ENCODE results near the gene DMRT3. TPM values are rescaled to one million over a fixed set of nuclear protein-coding genes. Genes with fewer than 3 reads are reported as not detected.

DMRT3 gene
- total and polyA plus RNA-seq, 2 donors (not counting 1 experiment from before 2014, with no cell fraction given), result not detected

DNA sequence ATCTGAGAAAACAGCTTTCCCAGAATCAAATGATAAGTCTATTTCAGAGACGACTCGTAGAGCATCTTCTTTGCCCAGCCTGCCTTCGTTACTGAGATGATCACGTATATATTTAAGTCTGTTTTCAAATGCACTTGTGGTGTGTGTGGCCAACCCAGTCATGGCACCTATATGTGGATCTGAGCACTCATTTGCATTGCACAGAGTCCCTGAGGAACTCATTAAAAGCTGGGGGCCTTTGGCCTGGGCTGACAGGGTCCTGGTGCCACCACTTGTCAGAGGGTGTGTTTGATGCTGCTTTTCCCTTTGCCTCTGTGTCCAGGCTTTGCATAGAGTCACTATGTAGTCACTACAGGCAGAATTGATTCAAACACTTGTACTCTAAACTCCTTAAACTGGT, 17.4 kb upstream of the DMRT3 start:
- no peak overlapping the region for H3K4me3 Mint-ChIP-seq
- WGBS (ENCODE audit: insufficient coverage), result 75% methylated on average over 4 of the region's 4 CpGs
- Histone ChIP-seq H3K36me3 (replicated peaks in 1 of 2; ENCODE audit: control extremely low read depth in 1 of 2, control insufficient read depth in 1 of 2, extremely low read depth in 1 of 2, insufficient read depth in 2 of 2, low read length in 1 of 2) (no peaks in the 10 kb centered on the region), H3K27ac (ENCODE audit: low read length in 2 of 2) (no peak overlapping the region), H3K4me2 (replicated peaks; ENCODE audit: low read depth, low read length, poor library complexity, severe bottlenecking) (no peak overlapping the region), H3K4me3 (ENCODE audit: control extremely low read depth in 1 of 5, extremely low read depth in 1 of 5, insufficient read depth in 1 of 5, low read depth in 2 of 5, low read length in 4 of 5) (no peak overlapping the region), H3K27me3 (replicated peaks in 1 of 4; ENCODE audit: control extremely low read depth in 1 of 4, control insufficient read depth in 3 of 4, insufficient read depth in 4 of 4, low read length in 3 of 4) (peaks cover 0 to 15% (median 8%) of the 10 kb centered on the region in 4 experiments), H3K9me3 (ENCODE audit: control extremely low read depth in 1 of 3, control insufficient read depth in 2 of 3, insufficient read depth in 1 of 3, low read length in 2 of 3) (no peaks in the 10 kb centered on the region), H4K20me1 (ENCODE audit: control insufficient read depth, insufficient read depth, low read length, poor library complexity, severe bottlenecking) (no peaks in the 10 kb centered on the region), H3K9ac (ENCODE audit: low read length) (no peak overlapping the region), H3K4me1 (ENCODE audit: control insufficient read depth in 2 of 2, insufficient read depth in 2 of 2, low read length in 2 of 2) (no peaks in the 10 kb centered on the region), H2AFZ (ENCODE audit: insufficient read depth, low read depth, low read length, poor library complexity, severe bottlenecking) (no peak overlapping the region), H3K79me2 (ENCODE audit: control insufficient read depth, insufficient read depth, low read length) (no peaks in the 10 kb centered on the region)
- peaks cover 29% of the 10 kb centered on the region for H3K27me3 Mint-ChIP-seq
- no peaks in the 10 kb centered on the region for H3K4me1 Mint-ChIP-seq
- H3K9me3 Mint-ChIP-seq (ENCODE audit: insufficient read depth), result no peaks in the 10 kb centered on the region
- no peak overlapping the region for H3K27ac Mint-ChIP-seq
- TF ChIP-seq EZH2 (IDR thresholded peaks at IDR 0.05; ENCODE audit: borderline replicate concordance, insufficient read depth, low read depth, low read length, poor library complexity, severe bottlenecking), result no peak
- TF ChIP-seq, protein P1, sequence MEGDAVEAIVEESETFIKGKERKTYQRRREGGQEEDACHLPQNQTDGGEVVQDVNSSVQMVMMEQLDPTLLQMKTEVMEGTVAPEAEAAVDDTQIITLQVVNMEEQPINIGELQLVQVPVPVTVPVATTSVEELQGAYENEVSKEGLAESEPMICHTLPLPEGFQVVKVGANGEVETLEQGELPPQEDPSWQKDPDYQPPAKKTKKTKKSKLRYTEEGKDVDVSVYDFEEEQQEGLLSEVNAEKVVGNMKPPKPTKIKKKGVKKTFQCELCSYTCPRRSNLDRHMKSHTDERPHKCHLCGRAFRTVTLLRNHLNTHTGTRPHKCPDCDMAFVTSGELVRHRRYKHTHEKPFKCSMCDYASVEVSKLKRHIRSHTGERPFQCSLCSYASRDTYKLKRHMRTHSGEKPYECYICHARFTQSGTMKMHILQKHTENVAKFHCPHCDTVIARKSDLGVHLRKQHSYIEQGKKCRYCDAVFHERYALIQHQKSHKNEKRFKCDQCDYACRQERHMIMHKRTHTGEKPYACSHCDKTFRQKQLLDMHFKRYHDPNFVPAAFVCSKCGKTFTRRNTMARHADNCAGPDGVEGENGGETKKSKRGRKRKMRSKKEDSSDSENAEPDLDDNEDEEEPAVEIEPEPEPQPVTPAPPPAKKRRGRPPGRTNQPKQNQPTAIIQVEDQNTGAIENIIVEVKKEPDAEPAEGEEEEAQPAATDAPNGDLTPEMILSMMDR (IDR thresholded peaks at IDR 0.05), result no peak
- ChIA-PET CTCF (no interaction called here), POLR2A (no interaction called here)
- DNase-seq (no peak), ATAC-seq (ENCODE audit: low read depth) (no peak)
- intact Hi-C loops (cut with micrococcal nuclease), result no loop called here

DNA sequence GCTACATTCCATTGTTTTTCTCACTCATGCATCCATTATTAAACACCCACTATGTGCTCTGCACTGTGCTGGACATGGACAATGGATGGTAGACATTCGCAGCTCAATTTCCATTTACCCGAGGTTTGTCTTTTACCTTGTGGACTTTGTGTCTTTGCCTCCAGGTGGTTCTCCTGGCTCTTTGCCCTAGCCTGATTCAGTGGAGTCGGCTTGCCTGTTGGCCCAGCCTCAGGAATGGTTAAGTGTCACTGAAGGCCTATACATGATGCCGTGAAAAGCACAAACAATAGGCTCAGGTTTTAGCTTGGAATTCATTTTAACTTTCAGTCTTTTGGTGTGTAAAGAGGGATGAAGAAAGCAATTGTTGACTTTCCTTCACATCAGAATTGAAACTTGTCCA, 16.5 kb upstream of the DMRT3 start:
- Histone ChIP-seq H2AFZ (ENCODE audit: insufficient read depth, low read depth, low read length, poor library complexity, severe bottlenecking) (no peak overlapping the region), H3K9me3 (ENCODE audit: control extremely low read depth in 1 of 3, control insufficient read depth in 2 of 3, insufficient read depth in 1 of 3, low read length in 2 of 3) (no peaks in the 10 kb centered on the region), H4K20me1 (ENCODE audit: control insufficient read depth, insufficient read depth, low read length, poor library complexity, severe bottlenecking) (no peaks in the 10 kb centered on the region), H3K27ac (ENCODE audit: low read length in 2 of 2) (no peak overlapping the region), H3K4me2 (replicated peaks; ENCODE audit: low read depth, low read length, poor library complexity, severe bottlenecking) (no peak overlapping the region), H3K36me3 (replicated peaks in 1 of 2; ENCODE audit: control extremely low read depth in 1 of 2, control insufficient read depth in 1 of 2, extremely low read depth in 1 of 2, insufficient read depth in 2 of 2, low read length in 1 of 2) (no peaks in the 10 kb centered on the region), H3K79me2 (ENCODE audit: control insufficient read depth, insufficient read depth, low read length) (no peaks in the 10 kb centered on the region), H3K27me3 (replicated peaks in 1 of 4; ENCODE audit: control extremely low read depth in 1 of 4, control insufficient read depth in 3 of 4, insufficient read depth in 4 of 4, low read length in 3 of 4) (peaks cover 0 to 20% (median 12%) of the 10 kb centered on the region in 4 experiments), H3K9ac (ENCODE audit: low read length) (no peak overlapping the region), H3K4me1 (ENCODE audit: control insufficient read depth in 2 of 2, insufficient read depth in 2 of 2, low read length in 2 of 2) (no peaks in the 10 kb centered on the region), H3K4me3 (ENCODE audit: control extremely low read depth in 1 of 5, extremely low read depth in 1 of 5, insufficient read depth in 1 of 5, low read depth in 2 of 5, low read length in 4 of 5) (no peak overlapping the region)
- H3K4me1 Mint-ChIP-seq, result no peaks in the 10 kb centered on the region
- DNase-seq (no peak), ATAC-seq (ENCODE audit: low read depth) (no peak)
- H3K27ac Mint-ChIP-seq, result no peak overlapping the region
- WGBS (ENCODE audit: insufficient coverage), result 89% methylated on average over 4 of the region's 4 CpGs
- H3K9me3 Mint-ChIP-seq (ENCODE audit: insufficient read depth), result no peaks in the 10 kb centered on the region
- H3K4me3 Mint-ChIP-seq, result no peak overlapping the region
- peaks cover 37% of the 10 kb centered on the region for H3K27me3 Mint-ChIP-seq
- ChIA-PET CTCF (no interaction called here), POLR2A (no interaction called here)
- TF ChIP-seq EZH2 (IDR thresholded peaks at IDR 0.05; ENCODE audit: borderline replicate concordance, insufficient read depth, low read depth, low read length, poor library complexity, severe bottlenecking), result no peak
- TF ChIP-seq, protein P1 (IDR thresholded peaks at IDR 0.05), result no peak
- intact Hi-C loops (cut with micrococcal nuclease), result no loop called here

All from B cell (primary cell).